COR-L47 (cell line): ENCODE measurements around the gene FOXN3.

ENCODE experiments used
- DNase-seq: peaks from one replicate; lab custom pipeline; 2025; lab: John Stamatoyannopoulos, UW

The FOXN3 gene

DNA sequence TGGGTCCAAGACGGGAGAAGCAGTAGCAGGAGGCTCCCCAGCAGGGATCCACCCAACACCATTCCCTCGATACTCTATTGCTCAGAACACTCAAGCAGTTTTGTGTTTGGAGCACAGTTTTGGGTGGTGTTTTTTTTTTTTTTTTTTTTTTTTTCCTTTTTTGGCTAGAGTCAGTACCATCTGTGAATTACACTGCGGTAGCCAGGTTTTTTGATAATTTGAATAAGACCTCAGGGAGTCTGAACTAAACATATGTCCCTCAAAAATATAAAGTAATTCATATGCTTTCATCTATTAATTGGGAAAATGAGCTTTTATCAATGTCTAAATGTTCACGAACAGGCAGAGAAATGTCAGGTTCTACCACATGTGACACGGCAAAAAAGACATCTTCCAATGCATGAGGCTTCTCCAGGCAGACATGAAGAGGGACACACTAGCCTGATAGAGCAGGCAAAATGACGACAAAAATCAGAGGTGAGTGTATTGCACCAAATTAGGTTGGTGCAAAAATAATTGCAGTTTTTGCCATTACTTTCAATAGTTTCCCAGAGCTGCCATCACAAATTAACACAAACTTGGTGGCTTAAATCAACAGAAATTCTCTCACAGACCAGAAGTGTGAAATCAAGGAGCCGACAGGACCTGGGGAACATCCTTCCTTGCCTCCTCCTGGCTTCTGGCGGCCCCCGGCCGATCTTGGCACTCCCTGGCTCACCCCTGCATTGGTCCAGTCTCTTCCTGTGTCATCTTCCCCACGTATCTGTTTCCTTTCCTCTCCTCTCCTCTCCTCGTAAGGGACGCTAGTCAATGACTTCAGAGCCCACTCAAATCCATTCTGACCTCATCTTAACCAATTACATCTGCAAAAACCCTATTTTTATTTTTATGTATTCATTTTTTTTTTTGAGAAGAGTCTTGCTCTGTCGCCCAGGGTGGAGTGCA, 33.9 kb downstream of the FOXN3 start:
- DNase-seq = no peak

DNA sequence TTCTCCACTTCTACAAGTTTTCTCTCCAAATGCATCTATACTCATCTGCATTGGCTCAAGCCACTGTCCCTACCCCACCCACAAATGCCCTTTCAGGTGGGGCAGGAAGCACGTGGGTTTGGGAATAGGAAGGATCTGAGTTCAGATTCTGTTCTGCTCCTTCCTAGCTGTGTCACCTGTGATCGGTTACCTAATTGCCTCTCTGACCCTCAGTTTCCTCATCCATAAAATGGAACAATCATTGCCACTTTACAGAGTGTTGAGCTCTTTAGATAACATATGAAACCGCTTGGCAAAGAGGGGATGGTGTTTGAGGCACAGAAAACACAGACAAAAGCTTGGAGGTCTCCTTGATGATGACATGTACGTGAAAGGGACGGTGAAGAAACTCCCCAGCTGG, 34.5 kb downstream of the FOXN3 start:
- no peak for DNase-seq

GRCh38 chr14:89379891-89380820, 36.9 kb downstream of the FOXN3 start:
- DNase-seq = no peak

GRCh38 chr14:89379006-89379405, 38.0 kb downstream of the FOXN3 start:
- no peak for DNase-seq

- DNase-seq = no peak
These were observed 38.9 kb downstream of the FOXN3 start for GRCh38 chr14:89378119-89378518.

DNA sequence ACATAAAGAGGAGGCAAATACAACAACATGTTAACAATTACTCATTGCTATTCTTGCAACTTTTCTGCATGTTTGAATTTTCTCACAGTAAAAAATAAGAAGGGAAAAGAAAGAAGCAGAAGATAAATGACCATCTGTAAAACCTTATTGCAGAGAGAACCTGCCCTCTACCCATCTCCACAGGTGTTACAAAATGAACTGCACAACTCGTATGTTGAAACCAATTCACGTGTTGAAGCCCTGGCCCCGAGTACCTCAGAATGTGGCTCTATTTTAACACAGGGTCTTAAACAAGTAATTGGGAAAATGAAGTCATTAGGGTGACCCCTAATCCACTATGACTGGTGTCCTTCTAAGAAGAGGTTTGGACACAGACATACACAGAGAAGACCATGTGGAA, 39.5 kb downstream of the FOXN3 start:
- no peak for DNase-seq

GRCh38 chr14:89374908-89375307, 42.1 kb downstream of the FOXN3 start:
- no peak for DNase-seq

GRCh38 chr14:89373185-89373584, 43.8 kb downstream of the FOXN3 start:
- DNase-seq = no peak

- DNase-seq = no peak
These were observed 44.5 kb downstream of the FOXN3 start for GRCh38 chr14:89372512-89372883.

- no peak for DNase-seq
These were observed 45.2 kb downstream of the FOXN3 start for GRCh38 chr14:89371585-89372511.

GRCh38 chr14:89370781-89371180, 46.3 kb downstream of the FOXN3 start:
- DNase-seq = no peak

DNA sequence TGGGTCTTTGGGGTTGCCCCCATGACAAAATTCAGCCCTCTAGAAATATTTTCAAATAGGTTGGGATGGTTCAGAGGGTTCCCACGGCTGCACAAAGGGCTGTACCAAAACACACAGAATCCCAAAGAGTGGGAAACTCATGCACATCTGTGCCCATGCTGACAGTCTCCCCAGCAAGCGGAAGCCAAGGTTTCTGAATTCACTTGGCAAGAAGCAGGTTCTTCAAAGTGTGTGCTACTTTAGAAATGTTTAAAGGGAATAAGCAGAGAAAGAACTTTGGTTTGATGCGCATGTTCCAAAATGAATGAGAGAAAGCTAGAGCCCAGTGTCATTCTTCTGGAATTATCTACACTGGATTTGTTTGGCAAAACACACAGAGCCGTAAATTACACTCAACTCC, 46.7 kb downstream of the FOXN3 start:
- no peak for DNase-seq

GRCh38 chr14:89369656-89370055, 47.4 kb downstream of the FOXN3 start:
- no peak for DNase-seq

DNA sequence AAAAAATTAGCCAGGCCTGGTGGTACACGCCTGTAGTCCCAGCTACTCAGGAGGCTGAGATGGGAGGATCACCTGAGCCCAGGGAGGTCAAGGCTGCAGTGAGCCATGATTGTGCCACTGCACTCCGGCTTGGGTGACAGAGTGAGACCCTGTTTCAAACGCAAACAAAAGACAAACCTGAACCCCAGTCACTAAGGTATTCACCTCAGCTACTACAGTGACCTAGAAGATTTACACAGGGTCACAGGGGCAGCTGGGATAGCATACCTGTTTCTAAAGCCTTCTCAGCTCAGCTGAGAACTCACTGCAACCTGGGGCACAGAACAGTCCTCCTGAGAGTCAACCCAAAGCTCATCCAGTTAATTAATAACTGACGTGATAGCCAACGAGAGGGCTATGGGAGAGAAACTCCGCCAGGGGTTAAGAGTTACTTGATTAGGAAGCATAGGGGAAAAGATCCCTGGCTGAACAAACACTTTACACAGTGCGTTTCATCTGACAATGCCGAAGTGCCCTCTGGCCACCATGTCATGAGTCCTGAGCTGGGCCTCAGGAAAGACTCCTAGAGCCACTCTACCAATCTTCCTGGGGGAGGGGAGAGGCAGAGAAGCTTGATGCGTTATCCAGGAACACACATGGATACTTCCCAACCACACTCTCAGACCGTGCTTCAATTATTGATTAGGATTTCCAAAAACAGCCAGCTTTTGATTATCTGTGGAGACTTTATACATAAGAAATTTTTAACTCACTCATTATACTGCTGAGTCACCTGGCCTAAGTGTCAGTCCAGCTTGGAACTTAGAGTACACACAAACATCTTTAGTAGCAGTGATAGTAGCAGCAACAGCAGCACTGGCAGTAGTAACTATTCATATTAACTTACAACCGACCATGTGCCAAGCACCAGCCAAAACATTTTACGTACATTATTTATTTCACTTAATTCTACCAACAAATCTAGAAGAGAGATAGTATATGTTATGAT, 48.2 kb downstream of the FOXN3 start:
- no peak for DNase-seq

GRCh38 chr14:89367779-89368120, 49.3 kb downstream of the FOXN3 start:
- no peak for DNase-seq

GRCh38 chr14:89366864-89367778, 49.9 kb downstream of the FOXN3 start:
- DNase-seq = no peak

DNA sequence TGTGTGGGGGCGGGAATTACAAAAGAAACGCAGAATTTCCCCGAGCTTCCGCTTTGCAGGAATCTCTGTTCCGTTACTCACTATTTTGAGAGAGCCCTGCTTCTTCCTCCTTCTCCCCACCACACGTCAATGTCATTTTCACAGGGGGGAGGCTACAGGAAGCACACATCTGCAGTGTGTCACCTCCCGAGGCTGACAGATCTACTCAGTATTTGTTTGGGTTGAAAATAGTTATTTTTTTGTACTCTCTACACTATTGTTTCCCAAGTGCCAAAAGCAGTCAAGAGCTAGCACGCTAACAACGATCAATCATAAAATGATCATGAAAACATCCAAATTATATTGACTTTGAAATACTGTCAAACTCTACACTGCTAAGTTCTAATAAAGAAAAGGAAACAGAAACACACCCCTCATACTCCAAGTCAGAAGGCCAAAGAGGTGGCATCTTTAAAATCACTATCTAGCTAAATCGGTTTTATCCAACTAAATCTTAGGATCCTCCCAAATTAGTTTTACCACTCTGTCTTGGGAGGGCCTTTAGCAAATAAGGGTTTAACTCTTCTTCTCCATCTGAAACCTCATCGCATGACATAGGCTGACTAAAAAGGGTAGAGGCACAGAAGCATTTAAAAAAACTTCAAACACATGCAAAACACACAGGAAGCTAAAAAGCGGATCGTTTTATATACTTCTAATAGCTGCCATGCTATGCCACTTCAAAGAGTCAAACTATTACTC, 51.8 kb downstream of the FOXN3 start:
- no peak for DNase-seq

DNA sequence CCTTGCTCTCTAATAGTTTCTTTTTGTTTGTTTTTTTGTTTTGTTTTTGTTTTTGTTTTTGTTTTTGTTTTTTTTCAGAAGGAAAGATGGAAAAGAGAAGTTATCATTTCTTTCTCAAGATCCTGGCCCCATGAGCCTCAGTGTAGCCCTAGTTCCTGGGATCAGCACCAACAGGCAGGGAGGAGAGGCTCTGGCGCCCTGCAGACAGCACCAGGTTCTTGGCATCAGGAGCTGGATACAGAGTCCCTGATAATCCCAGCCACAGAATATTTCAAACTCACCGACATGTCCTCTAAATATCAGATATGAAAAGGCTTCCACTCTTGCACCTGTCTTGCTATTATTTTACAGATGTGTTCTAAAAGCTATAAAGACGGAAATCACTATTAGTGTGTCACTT, 52.7 kb downstream of the FOXN3 start:
- DNase-seq = no peak

- DNase-seq = no peak
These were observed 56.8 kb downstream of the FOXN3 start for GRCh38 chr14:89360277-89360676.
